HepG2 (cell line): ENCODE measurements around the gene NFYC. TPM values are rescaled to one million over a fixed set of nuclear protein-coding genes. Genes with fewer than 3 reads are reported as not detected.

ENCODE experiments used
- ARNT2 ChIP-seq: sonication (generic); formaldehyde crosslinking; IDR thresholded peaks from 2 replicates; pipeline ENCODE4 v1.8.0; 2022; ENCODE audit warnings: mild to moderate bottlenecking, low read depth, missing genetic modification reagents, moderate library complexity
- ATF5 ChIP-seq: sonication (generic); formaldehyde crosslinking; IDR thresholded peaks from 2 replicates; pipeline ENCODE4 v1.4.0; 2020; ENCODE audit warnings: mild to moderate bottlenecking, low read depth, missing genetic modification reagents
- CENPBD1 ChIP-seq: sonication (generic); formaldehyde crosslinking; IDR thresholded peaks from 2 replicates; pipeline ENCODE4 v1.8.0; 2022; ENCODE audit warnings: missing genetic modification reagents, low read depth, mild to moderate bottlenecking, borderline replicate concordance
- GATAD1 ChIP-seq: IDR thresholded peaks from 2 replicates; pipeline ENCODE4 v1.6.1; 2016; ENCODE audit warnings: missing genetic modification reagents, missing compliant biosample characterization
- KDM2A ChIP-seq: sonication (generic); formaldehyde crosslinking; IDR thresholded peaks from 2 replicates; pipeline ENCODE4 v1.4.0; 2020; ENCODE audit warnings: low read depth, missing genetic modification reagents, borderline replicate concordance
- PHF20 ChIP-seq: sonication (generic); formaldehyde crosslinking; IDR thresholded peaks from 2 replicates; pipeline ENCODE4 v1.5.0; 2020; ENCODE audit warnings: mild to moderate bottlenecking, missing genetic modification reagents
- SMAD3 ChIP-seq: sonication (generic); formaldehyde crosslinking; IDR thresholded peaks from 2 replicates; pipeline ENCODE4 v1.4.0; 2020; ENCODE audit warnings: missing genetic modification reagents
- STAG1 ChIP-seq: sonication (generic); formaldehyde crosslinking; IDR thresholded peaks from 2 replicates; pipeline ENCODE4 v1.4.0; 2020; ENCODE audit warnings: missing genetic modification reagents
- TBL1XR1 ChIP-seq: fragments of 150-350 bp; IDR thresholded peaks from 2 replicates; pipeline ENCODE4 v1.6.1; 2014; ENCODE audit warnings: borderline replicate concordance, low read length; ENCODE audit not compliant: partially characterized antibody
- USF2 ChIP-seq, 2 experiments: sonication (generic) in 1 of 2; formaldehyde crosslinking in 1 of 2; IDR thresholded peaks; 2 replicates each; pipeline versions ENCODE4 v1.5.1 to v1.6.1; 2011 to 2020; ENCODE audit warnings: borderline replicate concordance in 1 of 2, low read depth in 1 of 2, low read length in 1 of 2, mild to moderate bottlenecking in 1 of 2, missing genetic modification reagents in 1 of 2, moderate library complexity in 1 of 2
- ZNF710 ChIP-seq: sonication (generic); formaldehyde crosslinking; IDR thresholded peaks from 2 replicates; pipeline ENCODE4 v1.5.0; 2020; ENCODE audit warnings: mild to moderate bottlenecking, missing genetic modification reagents, borderline replicate concordance
- ZNF883 ChIP-seq: sonication (generic); formaldehyde crosslinking; IDR thresholded peaks from 2 replicates; pipeline ENCODE4 v1.5.1; 2020; ENCODE audit warnings: mild to moderate bottlenecking, missing genetic modification reagents; ENCODE audit errors: not compliant biosample characterization
- polyA plus RNA-seq, 8 experiments: library from polyadenylated mRNA; depleted of rRNA in 3 of 8; stranded (reverse) in 7 of 8; unstranded in 1 of 8; fragments of >200 nt; fragmentation: Illumina TruSeq in 4 of 8; extraction: Trizol in 4 of 8; gene quantifications; 2 replicates each; pipeline versions ENCODE4 v1.2.1 to v1.2.3, GENCODE V29; 2011 to 2016; ENCODE audit warnings: low read depth in 4 of 8, missing spikeins in 1 of 8, mixed read lengths in 1 of 8; ENCODE audit not compliant: insufficient read depth in 1 of 8
- total RNA-seq, 5 experiments: library from RNA; depleted of rRNA; stranded (reverse); fragments of >200 nt; fragmentation: Illumina TruSeq; extraction: Trizol; gene quantifications; 2 replicates each; pipeline ENCODE4 v1.2.3, GENCODE V29; 2016; ENCODE audit warnings: low read depth in 1 of 5

Gene NFYC
- total and polyA plus RNA-seq, 2 of the 13 experiments (the other 11 are each of a cell fraction or from before 2014, with no cell fraction given), result 33.9 to 73.7 TPM

- TF ChIP-seq USF2 (IDR thresholded peaks at IDR 0.05; ENCODE audit: low read depth, low read length), result no peak
- TF ChIP-seq USF2 (CRISPR knock-in tag; IDR thresholded peaks at IDR 0.05; ENCODE audit: borderline replicate concordance), result no peak
- no peak for TF ChIP-seq STAG1 (CRISPR knock-in tag)
- no peak for TF ChIP-seq ARNT2
- no peak for TF ChIP-seq CENPBD1 (CRISPR knock-in tag)
- TF ChIP-seq SMAD3, result no peak
- no peak for TF ChIP-seq PHF20 (CRISPR knock-in tag)
- TF ChIP-seq ATF5 (CRISPR knock-in tag), result no peak
- no peak for TF ChIP-seq ZNF883 (CRISPR knock-in tag)
- TF ChIP-seq KDM2A (CRISPR knock-in tag), result no peak
- TF ChIP-seq GATAD1 (CRISPR knock-in tag), result no peak
- TF ChIP-seq TBL1XR1, result no peak
- TF ChIP-seq ZNF710 (CRISPR knock-in tag), result no peak
These were observed 76.9 kb downstream of the NFYC start (continued) for GRCh38 chr1:40768146-40768990.
